ENCODE results near the gene FOXL2. TPM values are rescaled to one million over a fixed set of nuclear protein-coding genes. Genes with fewer than 3 reads are reported as not detected.
A peak's percentile ranks its signal among the peaks of the same experiment; 100 is the strongest.

The FOXL2 gene
- total and polyA plus RNA-seq, 11 donors: not detected

DNA sequence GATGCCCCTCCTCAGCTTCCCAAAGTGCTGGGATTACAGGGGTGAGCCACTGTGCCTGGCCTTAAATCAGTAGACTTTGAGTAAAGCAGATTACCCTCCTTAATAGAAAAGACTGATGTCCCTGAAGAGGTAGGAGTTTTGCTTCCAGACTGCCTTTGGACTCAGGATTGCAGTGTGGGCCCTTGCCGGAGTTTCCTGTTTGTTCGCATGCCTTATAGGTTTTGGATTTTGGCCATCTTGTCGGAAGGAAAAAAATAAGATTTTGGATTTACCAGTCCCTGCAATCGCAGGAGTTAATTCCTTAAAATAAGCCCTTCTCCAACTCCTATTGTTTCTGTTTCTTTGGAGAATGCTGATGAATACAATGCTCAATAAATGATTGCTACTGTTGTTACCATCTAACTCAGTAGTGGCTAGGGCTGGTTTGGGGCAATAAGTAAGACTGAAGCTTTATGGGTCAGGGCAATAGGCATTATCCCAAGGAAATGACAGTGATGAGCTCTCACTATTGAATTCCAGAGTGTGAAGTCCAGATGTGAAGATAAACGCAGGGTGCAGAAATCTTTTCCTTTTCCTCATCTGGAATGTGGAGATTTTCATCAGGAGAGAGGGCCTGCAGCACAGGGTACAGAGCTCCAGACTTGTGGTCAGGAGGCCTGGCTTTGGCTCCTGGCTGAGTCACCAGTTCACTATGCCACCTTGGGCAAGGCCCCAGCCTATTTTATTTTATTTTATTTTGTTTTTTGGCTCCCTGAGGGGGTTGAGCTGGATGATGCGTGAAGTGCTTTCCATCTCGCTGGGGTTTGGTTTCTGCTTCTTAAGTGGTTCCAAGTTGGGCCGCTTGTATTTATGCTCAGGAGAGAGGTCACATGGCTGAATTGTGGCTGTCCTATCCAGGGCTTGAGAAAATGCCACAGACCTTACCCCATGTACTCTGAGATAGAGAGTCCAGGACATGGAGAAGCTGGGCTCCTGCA lies 25.3 kb downstream of the FOXL2 start:
- TF ChIP-seq, protein P1, sequence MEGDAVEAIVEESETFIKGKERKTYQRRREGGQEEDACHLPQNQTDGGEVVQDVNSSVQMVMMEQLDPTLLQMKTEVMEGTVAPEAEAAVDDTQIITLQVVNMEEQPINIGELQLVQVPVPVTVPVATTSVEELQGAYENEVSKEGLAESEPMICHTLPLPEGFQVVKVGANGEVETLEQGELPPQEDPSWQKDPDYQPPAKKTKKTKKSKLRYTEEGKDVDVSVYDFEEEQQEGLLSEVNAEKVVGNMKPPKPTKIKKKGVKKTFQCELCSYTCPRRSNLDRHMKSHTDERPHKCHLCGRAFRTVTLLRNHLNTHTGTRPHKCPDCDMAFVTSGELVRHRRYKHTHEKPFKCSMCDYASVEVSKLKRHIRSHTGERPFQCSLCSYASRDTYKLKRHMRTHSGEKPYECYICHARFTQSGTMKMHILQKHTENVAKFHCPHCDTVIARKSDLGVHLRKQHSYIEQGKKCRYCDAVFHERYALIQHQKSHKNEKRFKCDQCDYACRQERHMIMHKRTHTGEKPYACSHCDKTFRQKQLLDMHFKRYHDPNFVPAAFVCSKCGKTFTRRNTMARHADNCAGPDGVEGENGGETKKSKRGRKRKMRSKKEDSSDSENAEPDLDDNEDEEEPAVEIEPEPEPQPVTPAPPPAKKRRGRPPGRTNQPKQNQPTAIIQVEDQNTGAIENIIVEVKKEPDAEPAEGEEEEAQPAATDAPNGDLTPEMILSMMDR (IDR thresholded peaks at IDR 0.05): no peak
- TF ChIP-seq POLR2A (IDR thresholded peaks at IDR 0.05): no peak
- no peaks in the 10 kb centered on the region for H3K9me3 ChIP-seq
- 73 to 85% (median 80%) methylated on average over 8 of the region's 8 CpGs for WGBS, 4 donors
- no peak overlapping the region for H3K27ac ChIP-seq
- H3K36me3 ChIP-seq: no peaks in the 10 kb centered on the region
- peak in 1 of 4 donors; percentile 32 for ATAC-seq
- peaks cover 0 to 6% (median 0%) of the 10 kb centered on the region in 12 donors for H3K4me1 ChIP-seq
- H3K4me3 ChIP-seq: no peak overlapping the region
- DNase-seq: no peak
- H3K27me3 ChIP-seq: no peaks in the 10 kb centered on the region
- intact Hi-C loops (cut with DNase I): loop anchor here in 6 of 10 donors (2.0 to 10.0 kb wide), 5 partner anchors 223 to 507 kb away; partner anchors contain the start of gene CEP70 (in 2 of the 6)

DNA sequence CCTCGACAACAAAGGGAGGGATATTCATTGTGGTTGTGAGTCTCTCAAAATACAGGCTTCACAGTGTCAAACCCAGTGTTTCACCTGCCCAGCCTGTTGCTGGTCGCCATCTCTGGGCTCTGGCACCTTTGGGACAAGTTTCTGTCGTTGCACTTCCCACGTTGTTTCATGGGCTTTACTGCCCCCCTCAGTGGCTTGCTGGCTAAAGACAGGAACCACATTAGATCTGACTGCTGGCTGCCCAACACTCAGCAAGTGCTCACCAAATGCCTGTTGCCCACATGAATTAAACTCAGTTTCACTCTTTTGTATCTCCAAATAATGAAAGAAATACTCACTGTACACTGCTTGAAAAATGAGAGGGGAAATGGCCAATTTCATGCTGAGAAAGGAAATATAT lies 27.6 kb downstream of the FOXL2 start:
- Histone ChIP-seq H3K27ac (no peak overlapping the region), H3K4me1 (peaks cover 0 to 19% (median 6%) of the 10 kb centered on the region in 12 donors), H3K36me3 (no peaks in the 10 kb centered on the region), H3K9me3 (no peaks in the 10 kb centered on the region), H3K27me3 (no peaks in the 10 kb centered on the region), H3K4me3 (no peak overlapping the region)
- WGBS, 4 donors: 59 to 72% (median 68%) methylated on average over 4 of the region's 4 CpGs
- intact Hi-C loops (cut with DNase I): loop anchor here in 6 of 10 donors (5.0 to 10.0 kb wide), 10 partner anchors 85 to 585 kb away; partner anchors contain the start of genes PIK3CB (in 2 of the 6) and CEP70 (in 1 of the 6)
- no peak for DNase-seq
- ATAC-seq: no peak
- TF ChIP-seq, protein P1 (IDR thresholded peaks at IDR 0.05): no peak
- no peak for TF ChIP-seq POLR2A (IDR thresholded peaks at IDR 0.05)

DNA sequence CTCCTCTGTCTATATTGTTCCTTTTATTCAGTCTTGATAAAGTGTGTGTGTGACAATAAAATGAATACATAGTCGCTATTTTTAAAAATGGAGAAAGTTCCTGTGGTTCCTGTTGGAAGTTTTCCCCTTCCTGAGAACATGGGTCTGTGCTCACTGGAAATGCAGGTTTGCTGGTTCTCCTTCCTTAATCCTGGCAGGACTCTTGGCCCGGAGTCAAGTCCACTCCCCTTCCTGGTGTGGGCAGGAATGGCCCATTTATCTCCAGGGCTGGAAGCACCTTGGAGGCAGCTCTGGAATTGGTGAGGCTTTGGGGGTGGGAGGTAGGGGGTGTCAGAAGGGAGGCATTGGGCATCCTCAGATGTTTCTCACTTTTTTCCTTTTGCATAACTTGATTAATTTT lies 30.1 kb downstream of the FOXL2 start:
- H3K4me1 ChIP-seq: peaks cover 0 to 16% (median 6%) of the 10 kb centered on the region in 12 donors
- H3K27ac ChIP-seq: no peak overlapping the region
- no peaks in the 10 kb centered on the region for H3K27me3 ChIP-seq
- ATAC-seq: no peak
- peak overlapping the region in 1 of 12 donors; percentile 82 for H3K4me3 ChIP-seq
- no peak for TF ChIP-seq POLR2A (IDR thresholded peaks at IDR 0.05)
- TF ChIP-seq, protein P1 (IDR thresholded peaks at IDR 0.05): no peak
- H3K36me3 ChIP-seq: no peaks in the 10 kb centered on the region
- no peak for DNase-seq
- 48 to 60% (median 58%) methylated on average over 2 of the region's 2 CpGs for WGBS, 4 donors
- intact Hi-C loops (cut with DNase I): loop anchor here in 8 of 10 donors (1.0 to 10.0 kb wide), 15 partner anchors 82 to 582 kb away; partner anchors contain the start of genes CEP70 (in 4 of the 8) and PIK3CB (in 3 of the 8)
- no peaks in the 10 kb centered on the region for H3K9me3 ChIP-seq

Measured in heart left ventricle (tissue), 16 donors.